ENCODE results near the gene KCTD13. TPM values are rescaled to one million over a fixed set of nuclear protein-coding genes. Genes with fewer than 3 reads are reported as not detected.

The KCTD13 gene
- total RNA-seq, 2 experiments from 2014 or later = 35.2 to 35.3 TPM

DNA sequence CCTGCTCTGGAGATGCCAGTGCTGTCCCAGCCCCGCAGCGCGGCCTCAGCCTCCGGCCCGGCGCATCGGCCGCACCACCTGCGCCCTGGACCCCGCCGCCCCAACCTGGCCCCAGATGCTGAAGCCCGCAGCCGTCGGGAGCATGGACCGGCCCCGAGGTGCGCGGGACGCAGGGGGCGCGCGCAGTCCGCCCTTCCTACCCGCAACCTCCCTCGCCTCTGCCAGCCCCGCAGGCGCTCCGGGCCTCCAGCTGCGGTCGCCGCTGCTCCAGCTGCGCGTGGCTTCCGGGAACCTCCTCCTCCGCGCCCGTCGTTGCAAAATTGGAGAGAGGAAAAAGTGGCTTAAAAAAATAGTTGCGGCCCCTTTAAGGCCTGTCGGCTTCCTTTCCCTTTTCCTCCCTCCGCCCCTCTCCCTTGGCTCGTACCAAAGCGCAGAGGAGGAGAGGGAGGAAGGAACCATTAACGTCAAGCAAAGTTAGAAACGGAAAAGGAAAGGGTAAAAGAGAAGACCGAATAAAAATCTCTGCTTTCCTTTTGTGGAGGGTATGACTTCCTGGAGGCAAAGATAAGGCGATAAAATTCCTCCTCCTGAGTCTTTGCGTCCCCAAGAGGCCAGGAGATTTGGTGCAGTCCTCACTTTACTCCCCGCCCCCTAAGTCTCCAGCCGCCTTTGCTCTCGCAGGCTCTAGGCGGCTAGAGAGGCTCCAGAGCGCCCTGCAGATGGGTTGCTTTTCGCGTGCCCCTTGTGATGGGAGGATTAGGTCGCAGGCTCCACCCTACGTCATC lies 63.0 kb downstream of the KCTD13 start, which contains the start of gene CDIPT:
Gene CDIPT (minus strand): TSS at position 343 of the 785 bp plus-strand sequence. CDS start 369 bp downstream, outside the sequence.
- ATAC-seq = peak; percentile 99
- Mint-ChIP-seq H3K9me3 (no peaks in the 10 kb centered on the region), H3K27ac (peak within 1 kb of the TSS; percentile 97), H3K27me3 (no peaks in the 10 kb centered on the region), H3K4me1 (ENCODE audit: low read depth) (peaks cover 18% of the 10 kb centered on the region), H3K36me3 (ENCODE audit: low read depth) (peaks cover 23% of the 10 kb centered on the region), H3K4me3 (peak within 1 kb of the TSS; percentile 88)
- TF ChIP-seq, protein P1, sequence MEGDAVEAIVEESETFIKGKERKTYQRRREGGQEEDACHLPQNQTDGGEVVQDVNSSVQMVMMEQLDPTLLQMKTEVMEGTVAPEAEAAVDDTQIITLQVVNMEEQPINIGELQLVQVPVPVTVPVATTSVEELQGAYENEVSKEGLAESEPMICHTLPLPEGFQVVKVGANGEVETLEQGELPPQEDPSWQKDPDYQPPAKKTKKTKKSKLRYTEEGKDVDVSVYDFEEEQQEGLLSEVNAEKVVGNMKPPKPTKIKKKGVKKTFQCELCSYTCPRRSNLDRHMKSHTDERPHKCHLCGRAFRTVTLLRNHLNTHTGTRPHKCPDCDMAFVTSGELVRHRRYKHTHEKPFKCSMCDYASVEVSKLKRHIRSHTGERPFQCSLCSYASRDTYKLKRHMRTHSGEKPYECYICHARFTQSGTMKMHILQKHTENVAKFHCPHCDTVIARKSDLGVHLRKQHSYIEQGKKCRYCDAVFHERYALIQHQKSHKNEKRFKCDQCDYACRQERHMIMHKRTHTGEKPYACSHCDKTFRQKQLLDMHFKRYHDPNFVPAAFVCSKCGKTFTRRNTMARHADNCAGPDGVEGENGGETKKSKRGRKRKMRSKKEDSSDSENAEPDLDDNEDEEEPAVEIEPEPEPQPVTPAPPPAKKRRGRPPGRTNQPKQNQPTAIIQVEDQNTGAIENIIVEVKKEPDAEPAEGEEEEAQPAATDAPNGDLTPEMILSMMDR (IDR thresholded peaks at IDR 0.05) = peak; percentile 66
- ChIA-PET CTCF (interaction anchor here (0.7 to 2.4 kb wide), 8 partner anchors 15 to 169 kb away, joined by 3 to 13 read pairs (median 6); partner anchors contain the start of genes PAGR1, TAOK2 and TLCD3B), POLR2A (interaction anchor here (0.6 to 1.7 kb wide), 4 partner anchors 15 to 473 kb away, joined by 3 to 8 read pairs (median 3); partner anchors contain the start of gene TMEM219)
- intact Hi-C loops (cut with micrococcal nuclease) = no loop called here
- DNase-seq = peak; percentile 96

DNA sequence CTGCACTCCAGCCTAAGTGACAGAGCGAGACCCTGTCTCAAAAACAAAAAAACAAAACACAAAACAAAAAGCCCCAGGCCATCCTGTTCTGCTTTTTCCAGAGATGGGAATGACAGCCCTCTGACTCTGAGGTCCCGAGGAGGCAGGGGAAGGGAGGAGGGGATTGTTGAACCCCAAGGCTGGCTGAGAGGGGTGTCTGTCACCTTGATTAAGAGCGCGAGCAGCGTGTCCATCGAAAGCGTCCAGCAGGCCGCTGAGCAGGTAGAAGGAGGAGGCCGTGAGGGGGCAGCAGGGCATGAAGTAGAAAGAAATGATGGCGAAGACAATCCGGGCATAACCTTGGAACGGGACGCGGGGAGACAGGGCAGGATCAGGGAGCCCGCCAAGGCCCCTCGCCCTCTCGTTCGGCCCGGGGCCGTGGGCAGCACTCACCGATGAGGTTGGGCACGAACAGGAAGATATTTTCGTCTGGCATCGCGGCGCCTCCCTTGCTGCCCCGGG lies 63.6 kb downstream of the KCTD13 start:
- Mint-ChIP-seq H3K4me3 (peak overlapping the region; percentile 88), H3K27me3 (no peaks in the 10 kb centered on the region), H3K4me1 (ENCODE audit: low read depth) (peaks cover 18% of the 10 kb centered on the region), H3K9me3 (no peaks in the 10 kb centered on the region), H3K27ac (peak overlapping the region; percentile 97), H3K36me3 (ENCODE audit: low read depth) (peaks cover 23% of the 10 kb centered on the region)
- ChIA-PET POLR2A (interaction anchor here (1.1 kb wide), 1 partner anchor 99 kb away, joined by 3 read pairs; the partner anchor contains the start of gene TMEM219), CTCF (interaction anchor here (1.4 to 2.4 kb wide), 3 partner anchors 13 to 61 kb away, joined by 3 to 13 read pairs (median 4); no protein-coding TSS in a partner anchor)
- intact Hi-C loops (cut with micrococcal nuclease) = no loop called here
- DNase-seq = no peak
- no peak for ATAC-seq
- TF ChIP-seq, protein P1 (IDR thresholded peaks at IDR 0.05) = no peak

DNA sequence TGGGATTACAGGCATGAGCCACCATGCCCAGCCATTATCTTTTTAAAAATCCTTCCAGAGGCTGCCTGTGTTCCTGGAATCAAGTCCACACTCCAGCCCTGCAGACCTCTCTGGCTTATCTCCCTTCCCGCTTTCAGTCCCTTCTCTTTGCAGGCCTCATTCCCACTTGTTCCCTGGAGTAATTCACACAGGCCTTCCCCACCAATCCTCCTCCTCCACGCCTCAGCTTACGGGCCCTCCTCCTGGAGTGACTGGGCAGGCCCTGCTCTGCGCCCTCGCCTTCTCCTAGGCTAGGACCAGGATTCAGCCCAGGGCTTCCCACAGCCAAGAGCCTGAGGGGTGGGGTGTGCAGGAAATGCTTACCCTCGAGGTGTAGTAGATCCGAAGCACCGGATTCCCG lies 65.8 kb downstream of the KCTD13 start:
- H3K4me3 Mint-ChIP-seq = no peak overlapping the region
- intact Hi-C loops (cut with micrococcal nuclease) = no loop called here
- CTCF ChIA-PET = interaction anchor here (1.6 to 2.0 kb wide), 2 partner anchors 11 to 41 kb away, joined by 3 to 4 read pairs; no protein-coding TSS in a partner anchor

DNA sequence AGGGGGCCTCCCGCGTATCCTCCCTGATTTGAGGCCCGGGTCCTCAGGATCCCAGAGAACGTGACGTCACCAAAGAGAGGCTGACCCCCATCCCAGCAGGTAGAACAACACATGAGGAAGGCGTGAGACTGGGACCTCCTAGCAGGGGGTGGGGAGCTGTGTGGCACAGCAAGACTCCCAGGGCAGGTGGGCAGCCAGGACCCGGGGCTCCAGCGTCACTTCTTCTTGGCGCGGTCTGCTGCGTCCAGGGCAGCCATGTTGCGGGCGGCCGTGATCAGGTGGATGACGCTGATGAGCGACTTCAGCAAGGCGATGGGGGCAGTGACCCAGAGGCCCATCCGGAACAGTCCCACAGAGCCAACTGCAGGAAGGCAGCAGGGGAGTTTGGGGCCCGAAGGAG lies 67.1 kb downstream of the KCTD13 start:
- POLR2A ChIA-PET = interaction anchor here (1.4 kb wide), 1 partner anchor 11 kb away, joined by 3 read pairs; no protein-coding TSS in a partner anchor

More for the DNA sequence above, 65.8 kb downstream of the KCTD13 start:
- Mint-ChIP-seq H3K27me3 (no peaks in the 10 kb centered on the region), H3K9me3 (no peaks in the 10 kb centered on the region), H3K36me3 (ENCODE audit: low read depth) (peaks cover 23% of the 10 kb centered on the region), H3K27ac (no peak overlapping the region), H3K4me1 (ENCODE audit: low read depth) (peaks cover 18% of the 10 kb centered on the region)
- ATAC-seq (no peak), DNase-seq (no peak)
- TF ChIP-seq, protein P1 (IDR thresholded peaks at IDR 0.05) = no peak
- POLR2A ChIA-PET = no interaction called here

More for the DNA sequence above, 67.1 kb downstream of the KCTD13 start:
- H3K9me3 Mint-ChIP-seq = no peaks in the 10 kb centered on the region
- no peak overlapping the region for H3K4me3 Mint-ChIP-seq
- TF ChIP-seq, protein P1 (IDR thresholded peaks at IDR 0.05) = no peak
- H3K27me3 Mint-ChIP-seq = no peaks in the 10 kb centered on the region
- H3K36me3 Mint-ChIP-seq (ENCODE audit: low read depth) = peaks cover 23% of the 10 kb centered on the region
- peaks cover 18% of the 10 kb centered on the region for H3K4me1 Mint-ChIP-seq (ENCODE audit: low read depth)
- ATAC-seq (no peak), DNase-seq (no peak)
- intact Hi-C loops (cut with micrococcal nuclease) = no loop called here
- H3K27ac Mint-ChIP-seq = no peak overlapping the region
- CTCF ChIA-PET = interaction anchor here (4.1 kb wide), 1 partner anchor 11 kb away, joined by 24 read pairs; no protein-coding TSS in a partner anchor
